ENCODE data around the gene TNNT3.

DNA sequence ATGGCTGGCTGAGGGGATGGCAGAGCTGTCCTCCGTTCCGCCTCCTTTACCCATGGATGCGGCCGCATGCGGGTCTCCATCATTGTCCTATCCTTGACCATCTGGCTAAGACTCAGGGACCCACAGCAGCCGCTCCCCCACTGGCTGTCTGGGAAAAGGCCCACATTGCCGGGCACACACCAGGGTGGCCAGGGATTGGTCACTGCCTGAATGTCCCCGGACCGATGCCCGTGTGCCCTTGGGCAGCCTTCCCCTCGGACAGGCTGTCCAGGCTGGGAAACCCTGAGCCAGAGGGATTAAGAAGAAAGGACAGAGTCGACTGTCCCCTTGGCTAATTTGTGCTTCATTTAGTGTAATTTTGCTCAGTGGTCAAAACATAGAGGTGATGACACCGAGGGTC is 55.7 kb downstream of the TNNT3 start:
- TF ChIP-seq, protein P1, sequence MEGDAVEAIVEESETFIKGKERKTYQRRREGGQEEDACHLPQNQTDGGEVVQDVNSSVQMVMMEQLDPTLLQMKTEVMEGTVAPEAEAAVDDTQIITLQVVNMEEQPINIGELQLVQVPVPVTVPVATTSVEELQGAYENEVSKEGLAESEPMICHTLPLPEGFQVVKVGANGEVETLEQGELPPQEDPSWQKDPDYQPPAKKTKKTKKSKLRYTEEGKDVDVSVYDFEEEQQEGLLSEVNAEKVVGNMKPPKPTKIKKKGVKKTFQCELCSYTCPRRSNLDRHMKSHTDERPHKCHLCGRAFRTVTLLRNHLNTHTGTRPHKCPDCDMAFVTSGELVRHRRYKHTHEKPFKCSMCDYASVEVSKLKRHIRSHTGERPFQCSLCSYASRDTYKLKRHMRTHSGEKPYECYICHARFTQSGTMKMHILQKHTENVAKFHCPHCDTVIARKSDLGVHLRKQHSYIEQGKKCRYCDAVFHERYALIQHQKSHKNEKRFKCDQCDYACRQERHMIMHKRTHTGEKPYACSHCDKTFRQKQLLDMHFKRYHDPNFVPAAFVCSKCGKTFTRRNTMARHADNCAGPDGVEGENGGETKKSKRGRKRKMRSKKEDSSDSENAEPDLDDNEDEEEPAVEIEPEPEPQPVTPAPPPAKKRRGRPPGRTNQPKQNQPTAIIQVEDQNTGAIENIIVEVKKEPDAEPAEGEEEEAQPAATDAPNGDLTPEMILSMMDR (IDR thresholded peaks at IDR 0.05) = no peak
- TF ChIP-seq POLR2A (IDR thresholded peaks at IDR 0.05) = no peak
